UCSD-AML1 (cell line): ENCODE results near the gene MPC1.
"Not testable (repeated sequence)": the region's sequence is repeated elsewhere in the genome, so short reads cannot be mapped to it uniquely, and the experiment has no call there.

Experiments used
- DNase-seq: peaks from one replicate; lab custom pipeline; 2025; ENCODE audit not compliant: unreplicated experiment; lab: John Stamatoyannopoulos, UW

The MPC1 gene

GRCh38 chr6:166382500-166382932 lies 224 bp downstream of the MPC1 start:
- DNase-seq = no peak

- DNase-seq = peak; percentile 72
These were observed 824 bp downstream of the MPC1 start for GRCh38 chr6:166381733-166382499.

GRCh38 chr6:166381381-166381732 lies 1.4 kb downstream of the MPC1 start:
- no peak for DNase-seq

- DNase-seq = no peak
These were observed 2.9 kb downstream of the MPC1 start for GRCh38 chr6:166379800-166380199.

- no peak for DNase-seq
These were observed 3.6 kb downstream of the MPC1 start for GRCh38 chr6:166379103-166379586.

GRCh38 chr6:166377721-166378120 lies 5.0 kb downstream of the MPC1 start:
- DNase-seq = no peak

- no peak for DNase-seq
These were observed 7.7 kb downstream of the MPC1 start for GRCh38 chr6:166375013-166375412.

- DNase-seq = no peak
These were observed 12.3 kb downstream of the MPC1 start for GRCh38 chr6:166370489-166370888.

GRCh38 chr6:166369782-166370181 lies 13.0 kb downstream of the MPC1 start:
- DNase-seq = no peak

GRCh38 chr6:166366921-166367320 lies 15.8 kb downstream of the MPC1 start:
- DNase-seq = no peak

- DNase-seq = no peak
These were observed 16.9 kb downstream of the MPC1 start for GRCh38 chr6:166365806-166366205.

GRCh38 chr6:166365221-166365620 lies 17.5 kb downstream of the MPC1 start:
- DNase-seq = no peak

GRCh38 chr6:166364456-166364855 lies 18.3 kb downstream of the MPC1 start:
- DNase-seq = no peak

GRCh38 chr6:166362427-166362826 lies 20.3 kb downstream of the MPC1 start:
- not testable (repeated sequence) for DNase-seq

- DNase-seq = no peak
These were observed 21.7 kb downstream of the MPC1 start for GRCh38 chr6:166361077-166361429.

GRCh38 chr6:166360243-166361076 lies 22.3 kb downstream of the MPC1 start:
- DNase-seq = no peak

GRCh38 chr6:166355552-166355951 lies 27.2 kb downstream of the MPC1 start:
- DNase-seq = no peak

GRCh38 chr6:166354965-166355364 lies 27.8 kb downstream of the MPC1 start:
- no peak for DNase-seq

GRCh38 chr6:166354143-166354542 lies 28.6 kb downstream of the MPC1 start:
- DNase-seq = no peak

GRCh38 chr6:166353507-166353906 lies 29.2 kb downstream of the MPC1 start:
- DNase-seq = no peak

GRCh38 chr6:166352923-166353322 lies 29.8 kb downstream of the MPC1 start:
- no peak for DNase-seq

GRCh38 chr6:166351715-166352285 lies 30.9 kb downstream of the MPC1 start:
- no peak for DNase-seq
